ENCODE results near the gene PER1. TPM values are rescaled to one million over a fixed set of nuclear protein-coding genes. Genes with fewer than 3 reads are reported as not detected.

Gene PER1
- total RNA-seq, 1 experiment from 2014 or later, result 5.2 TPM

DNA sequence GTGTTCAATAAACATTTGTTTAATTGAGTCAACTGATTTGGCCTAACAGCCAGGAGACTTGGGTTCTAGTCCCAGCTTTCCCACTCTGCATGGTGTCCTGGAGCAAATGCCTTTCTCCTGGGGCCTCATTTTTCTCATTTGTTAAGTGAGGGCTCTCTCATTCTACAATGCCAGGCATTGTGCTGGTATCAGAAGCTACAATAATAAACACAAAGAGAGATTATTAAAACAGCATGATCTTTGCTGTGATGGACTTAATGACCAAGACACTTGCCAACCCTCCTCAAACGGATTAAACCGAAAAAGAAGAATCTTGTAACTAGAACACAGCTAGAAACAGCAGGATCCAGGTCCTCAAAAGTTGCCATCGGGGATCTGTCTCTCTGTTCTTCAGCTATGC is 15.3 kb upstream of the PER1 start:
- DNase-seq (ENCODE audit: low read depth), result no peak

DNA sequence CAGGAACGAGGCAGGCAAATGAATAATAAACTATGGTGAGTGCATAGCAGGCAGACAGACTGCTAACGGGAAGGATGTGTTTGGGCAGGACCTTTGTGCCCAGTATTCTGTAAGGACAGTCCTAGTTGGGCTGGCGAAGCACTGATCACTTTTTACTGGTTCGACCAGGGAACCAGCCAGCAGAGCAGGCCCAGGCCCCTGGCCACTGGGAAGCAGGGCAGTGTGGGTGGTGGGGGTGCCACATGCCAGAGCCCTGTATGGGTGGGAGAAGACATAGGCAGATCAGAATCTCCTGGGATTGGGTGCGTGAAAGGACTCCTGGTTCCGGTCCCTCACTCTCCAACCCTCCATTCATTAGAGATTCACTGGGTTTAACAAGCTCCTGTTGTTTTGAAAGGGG is 14.5 kb upstream of the PER1 start:
- DNase-seq (ENCODE audit: low read depth), result no peak

DNA sequence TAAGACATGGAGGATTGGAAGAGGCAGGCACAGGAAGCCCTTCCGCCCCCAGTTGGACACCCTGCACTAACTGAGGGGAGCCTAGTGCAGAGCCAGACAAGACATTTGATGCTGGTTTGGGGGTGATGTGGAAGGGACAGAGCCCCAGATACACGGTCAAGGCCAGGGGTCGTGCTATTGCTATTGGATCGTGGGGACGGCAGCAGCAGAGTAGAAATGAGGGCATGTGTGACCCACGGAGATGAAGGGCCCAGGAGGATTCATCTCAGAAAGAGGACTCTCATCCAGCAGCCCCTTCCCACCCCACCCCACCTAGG is 12.6 kb upstream of the PER1 start:
- DNase-seq (ENCODE audit: low read depth), result no peak

DNA sequence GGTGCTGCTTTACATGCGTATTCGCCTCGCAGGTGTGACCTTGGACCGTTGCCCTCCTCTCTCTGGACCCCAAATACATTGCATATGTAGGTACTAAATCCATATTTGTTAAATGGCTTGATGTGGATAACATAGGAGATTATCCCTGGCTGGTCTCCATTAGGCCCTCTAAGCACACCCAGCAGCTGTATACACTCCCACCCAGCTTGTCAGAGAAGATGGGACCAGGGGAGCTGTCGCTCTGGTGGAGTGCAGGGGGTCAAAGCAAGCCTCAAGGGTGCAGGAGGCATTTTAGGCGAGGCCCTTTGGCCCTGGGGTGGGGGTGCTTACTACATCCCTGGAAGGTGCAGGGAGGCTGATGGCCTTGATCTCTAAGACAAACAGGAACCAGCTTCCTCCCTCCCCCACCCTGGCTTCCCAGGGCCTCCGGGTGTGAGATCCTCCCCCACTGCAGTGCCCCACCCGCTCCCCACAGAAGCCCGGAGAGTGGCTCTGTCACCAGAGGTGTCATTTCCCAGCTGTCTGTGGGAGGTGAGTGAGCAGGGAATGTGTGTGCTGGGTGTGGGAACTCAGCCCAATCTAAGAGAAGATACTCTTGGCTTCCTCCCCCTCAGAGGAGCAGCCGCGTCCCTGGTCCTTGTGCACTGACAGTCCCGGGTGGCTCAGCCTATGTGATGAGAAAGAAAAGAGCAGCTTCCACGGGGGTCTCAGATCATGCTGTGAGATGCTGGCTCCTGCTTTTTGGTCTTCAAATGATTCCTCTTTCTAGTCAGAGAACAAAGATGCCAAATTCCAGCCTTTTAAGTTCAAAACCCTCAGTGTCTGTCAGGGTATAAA is 12.0 kb upstream of the PER1 start:
- peak; percentile 38 for DNase-seq (ENCODE audit: low read depth)

DNA sequence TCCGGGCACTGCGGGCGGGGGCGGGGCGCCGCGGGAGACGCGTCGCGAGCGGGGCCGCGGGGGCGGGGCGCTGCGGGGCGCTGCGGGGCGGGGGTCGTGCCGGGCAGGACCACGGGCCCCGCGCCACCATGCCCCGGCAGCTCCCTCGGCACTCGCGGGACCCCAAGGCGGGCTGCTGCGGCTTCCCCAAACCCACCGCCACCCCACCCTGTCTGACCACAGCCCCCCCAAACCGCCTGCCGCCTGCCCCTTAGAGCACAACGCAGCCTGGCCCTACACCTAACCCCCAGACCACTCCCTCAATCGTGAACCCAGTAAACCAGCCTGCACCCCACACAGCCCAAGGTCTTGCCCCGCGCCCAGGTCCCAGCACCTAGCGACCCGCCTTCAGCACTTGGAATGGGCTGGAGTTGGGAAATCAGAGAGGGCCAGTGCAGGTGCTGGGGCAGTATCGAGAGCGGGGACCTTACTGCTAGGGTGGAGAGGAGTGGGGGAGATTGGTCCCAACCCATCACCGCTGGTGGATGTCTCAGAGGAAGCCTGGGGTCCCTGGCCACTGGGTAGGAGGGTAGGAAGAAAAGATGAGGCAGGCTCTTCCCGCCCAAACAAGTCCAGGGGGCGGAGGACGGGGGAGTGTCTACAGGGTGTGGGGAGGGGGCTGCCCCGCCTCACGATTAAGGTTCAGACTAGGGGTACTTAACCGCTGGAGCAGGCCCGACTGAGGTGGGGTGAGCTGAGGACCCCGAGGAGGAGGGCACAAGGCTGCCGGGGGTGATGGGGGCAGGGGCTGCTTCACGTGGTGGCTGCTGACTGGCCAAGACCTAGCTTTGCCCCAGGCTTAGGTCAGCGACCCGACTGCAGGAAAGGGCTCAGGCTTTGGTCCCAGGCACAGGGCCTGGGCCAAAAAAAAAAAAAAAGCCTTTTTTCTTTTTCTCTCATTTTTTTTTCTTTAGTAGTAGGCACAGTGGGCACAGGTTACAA is 11.1 kb upstream of the PER1 start:
- no peak for DNase-seq (ENCODE audit: low read depth)

DNA sequence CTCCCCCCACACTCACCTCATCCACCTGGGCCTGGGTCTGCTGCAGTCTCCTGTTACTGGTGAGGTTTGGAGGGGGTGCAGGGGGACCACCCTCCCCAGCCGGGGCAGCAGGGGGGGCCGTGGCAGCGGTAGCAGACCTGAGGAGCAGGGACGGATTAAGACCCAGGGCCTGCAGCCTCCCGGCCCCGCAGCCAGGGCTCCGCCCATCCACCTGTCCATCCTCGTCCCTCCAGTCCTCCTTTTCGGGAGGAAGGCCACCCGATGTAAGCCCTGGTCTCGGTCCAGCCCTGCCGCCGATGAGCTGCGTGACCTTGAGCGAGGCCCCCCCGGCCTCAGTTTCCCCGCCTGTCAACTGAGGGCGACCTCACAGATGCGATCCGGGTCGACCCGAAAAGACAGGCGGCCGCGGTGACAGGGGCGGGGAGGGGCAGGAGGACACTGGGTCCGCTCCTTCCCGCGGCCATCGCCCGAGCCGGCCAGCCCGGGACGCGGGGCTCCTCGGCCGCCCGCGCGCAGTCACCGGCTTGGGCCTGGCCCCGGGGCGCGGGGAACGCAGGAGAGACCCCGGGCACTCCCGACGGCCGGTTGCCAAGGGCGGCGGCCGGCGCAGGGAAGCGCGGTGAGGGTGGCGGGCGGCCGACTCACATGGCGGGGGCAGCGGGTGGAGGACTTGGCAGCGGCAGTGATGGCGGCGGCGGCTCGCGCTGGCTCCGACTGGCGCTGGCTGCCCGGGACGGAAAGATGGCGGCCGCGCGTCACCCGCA is 10.2 kb upstream of the PER1 start, which contains the start of gene VAMP2:
VAMP2 (minus strand) TSS at position 716 of the 764 bp plus-strand sequence; CDS start at position 647, 69 bp downstream.
- DNase-seq (ENCODE audit: low read depth), result peak; percentile 45

DNA sequence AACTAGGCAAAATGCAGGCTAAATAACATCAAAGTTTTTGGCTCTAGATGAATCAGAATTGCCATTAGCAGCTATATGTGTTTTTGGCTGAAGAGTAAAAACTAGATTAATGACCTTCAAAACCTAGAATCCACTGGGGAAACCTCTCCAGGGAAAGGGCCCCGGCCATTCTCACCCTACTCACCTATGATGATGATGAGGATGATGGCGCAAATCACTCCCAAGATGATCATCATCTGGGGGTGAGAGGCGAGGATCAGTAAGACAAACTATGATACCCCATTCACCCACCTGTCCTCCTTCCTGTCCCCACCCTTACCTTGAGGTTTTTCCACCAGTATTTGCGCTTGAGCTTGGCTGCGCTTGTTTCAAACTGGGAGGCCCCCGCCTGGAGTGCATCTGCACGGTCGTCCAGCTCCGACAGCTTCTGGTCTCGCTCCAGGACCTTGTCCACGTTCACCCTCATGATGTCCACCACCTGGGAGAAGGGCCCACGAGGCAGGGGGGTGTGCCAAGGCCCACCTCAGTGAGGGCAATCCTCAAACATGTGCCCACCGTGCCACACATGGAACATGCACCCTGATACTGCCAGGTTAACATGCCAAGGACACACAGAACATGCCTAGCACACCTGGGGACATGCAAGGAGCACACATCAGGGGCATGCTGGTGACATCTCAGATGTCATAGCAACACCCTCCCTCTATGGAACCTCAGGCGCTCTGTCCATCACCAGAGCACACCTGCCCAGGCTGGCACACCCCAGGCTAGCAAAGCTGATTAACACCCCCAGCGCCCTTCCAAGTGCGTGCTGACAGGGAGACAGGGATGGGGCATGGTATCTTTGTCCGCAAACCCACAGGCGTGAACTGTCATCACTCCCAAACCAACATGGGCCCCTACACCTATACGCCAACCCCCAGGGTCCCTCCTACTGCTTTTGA is 9.4 kb upstream of the PER1 start:
- DNase-seq (ENCODE audit: low read depth), result no peak

DNA sequence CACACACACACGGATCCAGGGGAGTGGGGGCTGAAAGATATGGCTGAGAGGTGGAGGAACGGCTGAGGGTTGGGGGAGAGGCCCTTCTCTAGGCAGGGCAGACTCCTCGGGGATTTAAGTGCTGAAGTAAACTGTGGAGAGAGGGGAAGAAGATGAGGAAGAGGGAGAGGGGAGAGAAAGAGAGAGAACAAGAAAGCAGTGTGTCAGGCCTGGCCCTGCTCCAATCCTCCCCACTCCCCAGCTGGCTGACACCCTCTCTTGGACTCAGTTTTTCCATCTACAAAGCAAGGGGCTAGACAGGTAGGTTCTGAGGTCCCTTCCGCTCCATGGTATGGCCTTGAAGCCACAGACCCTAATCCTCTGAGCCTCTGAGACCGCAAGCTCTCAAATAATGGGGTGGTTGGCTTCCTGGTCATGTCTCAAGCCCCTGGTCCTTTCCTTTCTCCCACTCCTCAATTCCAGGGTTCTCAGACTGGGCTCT is 8.6 kb upstream of the PER1 start:
- no peak for DNase-seq (ENCODE audit: low read depth)

DNA sequence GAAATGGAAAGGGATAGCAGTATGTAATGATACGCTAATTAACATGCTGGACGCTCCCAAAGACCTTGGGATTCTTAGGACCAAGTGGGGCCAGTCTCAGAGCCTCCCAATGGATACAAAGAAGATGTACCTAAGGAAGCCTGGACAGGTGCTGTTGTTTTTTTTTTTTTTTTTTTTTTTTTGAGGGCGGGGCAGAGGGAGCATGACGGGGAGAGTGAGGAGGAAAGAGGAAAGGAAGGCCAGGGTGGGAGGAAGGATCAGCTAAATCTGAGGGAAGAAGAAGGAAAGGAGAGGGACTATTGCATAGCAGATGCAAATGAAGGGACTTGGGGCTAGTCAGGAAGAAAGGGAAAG is 8.0 kb upstream of the PER1 start:
- no peak for DNase-seq (ENCODE audit: low read depth)

DNA sequence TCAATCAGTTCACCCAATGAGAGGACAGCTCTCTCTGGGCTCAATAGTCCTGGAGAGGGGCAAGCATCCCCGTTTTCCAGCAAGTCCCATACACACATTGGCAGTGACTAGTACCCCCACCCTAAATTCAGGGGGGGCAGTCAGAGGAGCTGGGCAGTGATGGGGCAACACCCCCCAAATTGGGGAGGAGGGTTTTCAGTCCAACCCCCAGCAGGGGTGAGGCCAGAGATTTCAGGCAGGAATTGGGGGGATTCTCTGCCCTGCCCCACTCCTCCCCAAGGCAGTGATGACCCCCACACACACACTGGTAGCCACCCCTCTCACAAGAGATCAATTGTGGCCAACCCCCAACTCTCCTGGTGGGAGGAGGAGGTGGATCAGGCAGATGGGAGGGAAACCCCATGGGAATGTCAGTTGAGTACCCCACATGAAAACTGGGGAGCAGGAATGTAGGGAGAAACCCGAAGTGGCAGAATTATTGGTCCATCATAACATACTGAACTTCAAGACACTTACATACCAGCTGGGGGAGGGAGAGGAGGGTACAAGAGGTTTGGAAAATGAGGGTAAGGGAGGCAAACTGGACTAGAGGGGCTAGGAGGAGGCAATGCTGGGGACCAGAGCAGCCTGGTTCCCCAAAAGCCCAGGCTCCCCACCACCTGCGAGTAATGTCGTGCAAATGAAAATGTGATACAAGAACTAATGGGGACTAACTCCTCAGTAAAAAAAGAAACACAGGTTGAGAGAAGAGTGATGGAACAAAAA is 7.4 kb upstream of the PER1 start:
- no peak for DNase-seq (ENCODE audit: low read depth)

DNA sequence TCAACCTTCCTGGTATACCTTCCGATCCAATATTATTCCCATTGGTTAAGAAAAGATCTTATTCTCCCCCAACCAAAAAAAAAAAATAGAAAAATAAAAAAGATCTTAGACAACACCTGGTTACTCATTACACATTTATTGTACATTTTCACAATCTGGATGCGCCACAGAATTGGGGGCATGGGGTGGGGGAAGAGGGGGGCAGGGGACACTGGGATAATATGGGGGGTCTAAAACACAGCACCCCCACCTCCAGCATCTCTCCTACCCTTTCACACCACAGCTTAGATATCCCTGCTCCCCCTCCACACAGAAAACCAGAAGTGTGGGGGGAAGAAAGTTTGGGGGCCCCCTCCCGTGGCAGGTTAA is 6.8 kb upstream of the PER1 start:
- no peak for DNase-seq (ENCODE audit: low read depth)

DNA sequence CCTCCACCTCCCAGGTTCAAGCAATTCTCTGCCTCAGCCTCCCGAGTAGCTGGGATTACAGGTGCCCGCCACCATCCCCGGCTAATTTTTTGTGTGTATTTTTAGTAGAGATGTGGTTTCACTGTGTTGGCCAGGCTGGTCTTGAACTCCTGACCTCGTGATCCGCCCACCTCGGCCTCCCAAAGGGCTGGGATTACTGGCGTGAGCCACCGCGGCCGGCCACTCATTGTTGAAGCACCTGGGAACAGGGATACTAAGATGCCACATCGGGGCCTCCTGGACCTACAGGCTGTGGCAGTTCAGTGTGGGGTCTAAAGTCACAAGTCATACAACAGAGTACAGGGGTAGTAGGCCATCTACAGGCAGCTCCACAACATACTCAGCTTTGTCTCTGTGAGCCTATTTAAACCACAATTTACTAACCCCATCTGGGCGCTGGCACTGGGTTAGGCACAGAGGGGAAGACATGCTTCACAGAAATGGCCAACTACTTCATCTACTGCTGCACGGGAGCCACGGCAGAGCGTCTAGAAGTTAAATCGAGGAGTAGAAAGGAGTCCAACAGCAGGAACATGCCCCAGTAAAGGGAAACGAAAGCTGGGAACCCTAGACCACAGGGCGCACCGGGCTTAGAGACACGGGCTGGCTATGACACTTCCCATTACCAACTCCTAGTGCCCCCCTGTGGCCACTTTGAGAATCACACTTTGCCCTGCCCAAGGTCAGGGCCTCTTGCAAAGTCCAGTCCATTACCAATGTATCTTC is 6.2 kb upstream of the PER1 start:
- DNase-seq (ENCODE audit: low read depth), result peak; percentile 85

DNA sequence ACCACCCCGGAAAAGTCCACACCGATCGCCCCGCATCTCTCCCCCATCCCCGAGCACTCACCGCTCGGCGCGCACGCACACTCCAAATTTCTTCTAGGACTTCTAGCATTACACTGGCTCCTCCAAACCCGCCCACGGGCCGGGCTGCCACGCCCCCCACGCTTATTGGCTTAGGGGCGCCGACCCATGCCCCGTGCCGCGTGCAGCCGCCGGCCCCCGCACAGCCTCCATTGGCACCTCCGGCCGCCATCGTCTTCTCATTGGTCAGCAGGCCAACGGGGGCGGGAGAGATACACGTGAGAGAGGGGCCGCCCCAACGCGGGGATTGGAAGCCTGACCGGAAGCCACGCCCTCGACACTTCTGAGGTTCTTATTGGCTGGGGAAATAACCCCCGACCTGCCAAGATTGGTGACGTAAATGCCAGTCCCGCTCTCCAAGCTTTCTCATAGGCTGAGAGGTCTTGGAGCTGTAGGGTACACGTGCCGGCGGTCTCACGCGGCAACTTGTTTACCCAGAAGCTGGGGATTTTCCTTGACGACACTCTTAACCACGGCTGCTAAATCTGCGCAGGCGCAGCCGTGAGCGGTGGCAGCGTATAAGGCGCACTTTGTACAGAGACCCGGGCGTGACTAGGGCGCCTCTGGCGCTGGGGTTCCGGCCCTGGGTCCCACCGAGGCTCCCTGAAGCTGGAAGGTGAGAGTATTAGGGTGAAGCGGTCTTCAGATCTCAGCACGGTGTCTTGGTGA is 4.2 kb upstream of the PER1 start:
- peak; percentile 100 for DNase-seq (ENCODE audit: low read depth)

DNA sequence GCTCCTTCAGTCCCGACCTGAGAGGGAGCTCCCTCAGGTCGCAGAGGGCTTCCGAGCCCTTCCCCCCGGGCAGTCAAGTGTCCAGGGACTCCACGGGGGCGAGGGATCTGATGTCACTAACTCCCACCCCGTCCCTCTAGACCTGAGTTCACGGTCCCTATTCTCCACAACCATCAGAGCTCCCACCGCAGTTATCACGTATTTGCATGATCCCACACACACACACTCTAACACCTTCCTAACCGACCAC is 3.7 kb upstream of the PER1 start:
- no peak for DNase-seq (ENCODE audit: low read depth)

DNA sequence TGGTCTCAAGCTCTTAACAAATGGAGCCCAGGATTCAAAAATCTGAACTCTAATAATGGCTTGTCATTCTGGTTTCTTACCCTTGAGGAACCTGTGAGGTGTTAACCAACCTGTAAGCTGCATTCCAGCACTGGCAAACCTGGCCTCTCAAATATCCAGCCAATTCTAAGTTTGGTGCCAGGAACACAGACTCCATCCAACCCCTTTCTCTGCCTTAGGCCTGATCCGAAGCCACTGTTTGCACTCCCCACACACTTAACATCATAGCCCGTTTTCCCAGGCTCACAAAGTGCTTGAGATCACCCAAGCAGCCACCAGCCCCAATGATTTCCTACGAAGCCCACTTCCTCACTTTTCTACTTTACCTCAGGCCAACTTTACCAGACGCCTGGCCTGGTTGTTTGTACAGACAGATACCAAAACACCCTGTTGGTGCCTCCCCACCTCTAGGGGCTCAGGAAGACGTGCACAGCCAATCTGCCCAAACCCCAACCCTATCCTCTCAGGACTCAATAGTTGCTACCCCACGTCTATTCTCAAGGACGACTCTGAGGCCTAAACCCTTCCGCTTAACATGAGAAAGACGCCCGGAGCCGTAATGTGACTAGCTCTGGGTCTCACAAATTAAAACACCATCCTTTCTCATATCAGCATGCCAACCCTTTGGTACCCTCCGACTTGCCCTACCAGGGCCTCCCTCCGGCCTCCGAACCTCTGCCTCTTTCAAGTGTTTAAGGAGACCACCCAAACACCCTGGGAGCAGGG is 3.2 kb upstream of the PER1 start:
- DNase-seq (ENCODE audit: low read depth), result no peak

DNA sequence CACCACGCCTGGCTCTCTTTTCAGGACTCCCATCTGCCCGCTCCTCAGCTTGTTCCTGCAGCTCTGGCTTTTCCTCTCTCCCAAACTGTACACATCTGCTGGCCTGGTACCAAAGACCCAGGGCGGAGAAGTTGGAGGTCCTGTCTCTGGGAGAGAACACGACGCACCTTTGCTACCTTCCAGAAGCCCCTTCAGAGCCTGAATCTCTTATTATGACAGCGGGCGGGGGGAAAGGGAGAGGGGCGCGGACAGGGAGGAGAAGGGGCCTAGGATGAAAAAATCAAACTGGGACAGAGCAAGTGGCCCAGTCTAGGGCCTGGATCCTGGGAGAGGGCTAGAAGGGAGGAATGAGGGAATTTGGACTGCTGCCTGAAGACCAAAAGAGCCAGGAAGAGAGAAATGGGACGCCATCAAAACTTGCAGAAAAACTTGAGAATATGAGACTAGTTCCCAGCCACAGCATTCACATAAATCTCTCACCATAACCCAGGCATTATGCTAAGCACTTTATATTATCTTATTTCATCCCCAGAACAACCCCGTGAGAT is 2.5 kb upstream of the PER1 start:
- no peak for DNase-seq (ENCODE audit: low read depth)

DNA sequence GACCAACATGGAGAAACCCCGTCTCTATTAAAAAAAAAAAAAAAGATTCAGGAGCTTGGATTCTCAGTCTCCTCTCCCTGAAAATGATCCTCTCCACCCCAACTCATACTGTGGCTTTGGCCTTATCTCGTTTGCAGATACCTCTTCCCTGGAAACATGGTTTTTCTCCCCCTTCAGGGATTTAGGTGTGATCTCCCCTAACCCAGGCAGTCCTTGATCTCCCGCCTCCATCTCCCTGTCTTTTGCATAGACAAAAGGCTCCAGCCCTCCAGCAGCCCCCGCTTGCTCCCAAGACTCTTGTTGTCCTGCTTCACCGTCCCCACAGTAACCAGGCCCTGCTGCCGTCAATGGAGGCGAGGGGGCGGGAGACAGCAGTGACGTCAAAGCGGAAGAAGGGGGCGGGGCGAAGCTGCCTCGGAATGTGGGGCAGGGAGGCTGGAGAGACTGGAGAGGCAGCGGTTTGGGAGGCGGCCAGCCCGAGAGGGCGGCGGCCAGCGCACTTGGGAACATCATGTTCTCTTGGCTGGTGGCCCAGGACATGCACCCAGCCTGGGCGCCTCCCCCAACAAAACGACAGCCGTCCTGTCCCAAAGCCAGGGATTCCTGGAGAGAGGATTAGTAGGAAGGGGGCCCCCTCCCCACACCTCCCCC is 1.9 kb upstream of the PER1 start:
- peak; percentile 96 for DNase-seq (ENCODE audit: low read depth)
